ENCODE data around the gene RAB30.

RAB30 gene

GRCh38 chr11:83071567-83072349 lies at the start of gene RAB30:
RAB30 (minus strand) TSS chr11:83071897; CDS start chr11:82997316, 74,581 bp downstream.
- peak; percentile 20 for DNase-seq

GRCh38 chr11:83120327-83120726 lies 48.6 kb upstream of the RAB30 start:
- no peak for DNase-seq

- no peak for DNase-seq
Measured at GRCh38 chr11:83119216-83119615, 47.5 kb upstream of the RAB30 start.

GRCh38 chr11:83118814-83119213 lies 47.1 kb upstream of the RAB30 start:
- no peak for DNase-seq

- no peak for DNase-seq
Measured at GRCh38 chr11:83116015-83116641, 44.4 kb upstream of the RAB30 start.

- no peak for DNase-seq
Measured at GRCh38 chr11:83115551-83115950, 43.9 kb upstream of the RAB30 start.

- DNase-seq = no peak
Measured at GRCh38 chr11:83115026-83115425, 43.3 kb upstream of the RAB30 start.

GRCh38 chr11:83112886-83113285 lies 41.2 kb upstream of the RAB30 start:
- no peak for DNase-seq

- no peak for DNase-seq
Measured at GRCh38 chr11:83105168-83105567, 33.5 kb upstream of the RAB30 start.

GRCh38 chr11:83102834-83103233 lies 31.1 kb upstream of the RAB30 start:
- DNase-seq = no peak

- no peak for DNase-seq
Measured at GRCh38 chr11:83097429-83098075, 25.9 kb upstream of the RAB30 start.

GRCh38 chr11:83093634-83094033 lies 21.9 kb upstream of the RAB30 start:
- no peak for DNase-seq

- no peak for DNase-seq
Measured at GRCh38 chr11:83092488-83093384, 21.0 kb upstream of the RAB30 start.

- no peak for DNase-seq
Measured at GRCh38 chr11:83088965-83089364, 17.3 kb upstream of the RAB30 start.

GRCh38 chr11:83087035-83087434 lies 15.3 kb upstream of the RAB30 start:
- DNase-seq = no peak

GRCh38 chr11:83079820-83080219 lies 8.1 kb upstream of the RAB30 start:
- DNase-seq = no peak

GRCh38 chr11:83078269-83078668 lies 6.6 kb upstream of the RAB30 start:
- DNase-seq = no peak

- DNase-seq = no peak
Measured at GRCh38 chr11:83073884-83074283, 2.2 kb upstream of the RAB30 start.

GRCh38 chr11:83073258-83073657 lies 1.6 kb upstream of the RAB30 start:
- DNase-seq = no peak

- no peak for DNase-seq
Measured at GRCh38 chr11:83072350-83073242, 899 bp upstream of the RAB30 start.

- no peak for DNase-seq
Measured at GRCh38 chr11:83070731-83071566, 748 bp downstream of the RAB30 start.

All from cortex of kidney (tissue), 1 donor.